Measurements from ENCODE around the gene WNK4.

The WNK4 gene

DNA sequence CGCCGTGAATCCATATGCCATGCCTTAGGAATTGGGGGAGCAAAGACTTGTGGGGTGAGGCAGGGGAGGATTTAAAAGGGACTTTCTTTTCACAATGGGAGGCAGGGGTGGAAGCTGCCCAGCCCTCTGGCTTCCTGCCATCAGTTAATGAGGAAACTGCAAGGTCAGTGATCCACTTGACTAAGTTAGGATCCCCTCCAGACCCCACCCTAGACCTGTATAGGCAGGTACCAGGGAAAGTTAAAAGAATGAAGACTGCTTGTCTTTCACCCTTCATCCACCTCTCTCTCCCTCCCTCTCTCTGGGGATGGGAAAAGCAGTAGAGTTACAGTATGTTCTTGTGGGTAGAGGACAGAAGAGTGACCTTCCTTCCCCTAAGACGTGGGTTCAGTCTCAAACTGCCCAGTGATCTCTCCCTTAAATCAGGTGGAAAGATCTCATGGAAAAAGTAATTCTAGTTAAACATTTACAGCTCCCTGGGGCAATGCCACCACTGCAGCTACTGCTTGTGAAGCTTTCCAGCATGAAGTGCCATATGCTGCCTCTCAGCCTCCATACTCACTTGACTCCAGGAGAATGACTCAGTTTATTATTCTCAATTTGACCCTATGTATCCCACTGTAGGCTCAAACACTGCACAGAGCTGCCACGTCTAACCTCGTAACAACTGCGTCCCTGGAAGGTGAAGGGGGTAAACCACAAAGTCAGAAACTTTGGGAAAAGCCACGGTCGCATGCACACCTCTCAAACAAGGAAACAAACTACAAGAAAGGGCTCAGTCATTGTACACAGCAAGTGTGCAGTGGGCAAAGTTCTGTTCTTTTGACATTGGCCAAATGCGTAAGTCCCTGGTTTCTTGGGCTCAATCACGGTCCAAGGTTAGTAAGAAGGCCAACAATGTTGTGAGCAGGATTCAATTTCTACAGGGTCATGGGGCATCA is 16.9 kb downstream of the WNK4 start:
- DNase-seq (ENCODE audit: low spot score): no peak

DNA sequence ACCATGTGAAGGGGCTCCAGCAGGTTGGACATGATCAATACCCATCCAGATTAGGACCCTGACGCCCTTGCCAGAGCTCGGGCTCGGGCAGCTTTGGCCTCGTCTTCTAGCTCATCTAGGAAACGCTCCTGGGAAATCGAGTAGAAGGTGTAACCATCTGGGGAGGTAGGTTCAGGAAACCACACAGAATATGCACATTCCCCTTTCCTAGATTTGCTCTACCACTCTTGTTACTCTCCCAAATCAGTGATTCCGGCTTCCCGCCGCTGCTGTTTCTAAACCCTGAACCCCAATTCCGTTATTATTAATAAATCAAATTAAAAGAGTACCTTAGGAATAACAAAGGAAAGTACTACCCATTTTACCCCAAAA is 17.6 kb downstream of the WNK4 start:
- DNase-seq (ENCODE audit: low spot score): no peak

DNA sequence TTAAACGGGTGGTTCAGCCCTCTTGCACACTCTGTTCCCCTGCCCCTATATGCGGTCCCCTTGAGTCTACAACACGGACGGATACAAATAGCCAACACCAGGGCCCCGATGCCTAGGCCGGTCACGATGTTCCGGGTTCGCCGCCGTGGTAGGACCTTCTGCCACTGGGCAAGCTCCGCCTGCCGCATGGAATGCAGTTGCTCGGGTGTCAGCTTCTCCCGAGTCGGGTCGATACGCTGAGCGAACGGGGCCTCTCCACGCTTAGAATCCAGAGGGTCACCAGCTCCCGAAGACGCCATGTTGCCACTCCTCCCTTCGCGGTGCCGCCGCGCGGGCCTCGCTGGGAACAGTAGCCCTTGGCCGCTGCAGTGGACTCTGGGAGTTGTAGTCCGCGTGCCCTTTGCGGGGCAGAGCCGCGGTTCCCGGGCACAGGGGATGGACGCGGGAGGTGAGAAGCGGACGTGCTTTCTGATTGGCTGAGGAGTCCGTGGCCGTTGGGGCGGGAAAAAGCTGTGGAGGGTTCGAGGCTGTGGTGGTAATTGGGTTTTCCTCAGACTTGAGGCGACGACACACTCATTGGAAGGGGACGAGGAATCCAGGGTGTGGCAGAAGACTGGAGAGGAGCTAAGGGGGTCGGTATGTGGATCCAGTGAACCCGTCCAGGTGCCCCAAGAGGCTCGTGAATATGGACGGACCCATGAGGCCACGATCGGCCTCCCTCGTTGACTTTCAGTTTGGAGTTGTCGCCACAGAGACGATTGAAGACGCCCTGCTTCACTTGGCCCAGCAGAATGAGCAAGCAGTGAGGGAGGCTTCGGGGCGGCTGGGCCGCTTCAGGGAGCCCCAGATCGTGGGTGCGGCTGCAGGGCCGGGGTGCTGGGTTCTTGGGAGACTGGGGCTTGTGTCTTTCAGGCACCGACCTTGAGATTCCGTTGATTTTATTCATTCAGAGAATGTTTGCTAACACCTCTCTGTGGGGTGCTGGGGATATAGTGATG is 18.3 kb downstream of the WNK4 start, which contains the start of the genes CNTD1 and COA3:
Gene CNTD1, plus strand, starts transcription at position 479 of the 998 bp plus-strand sequence. Its CDS starts 207 bp downstream, at position 686.
Gene COA3, minus strand, starts transcription at position 322 of the 998 bp plus-strand sequence. Its CDS starts 23 bp downstream, at position 299.
- peak; percentile 96 for DNase-seq (ENCODE audit: low spot score)

DNA sequence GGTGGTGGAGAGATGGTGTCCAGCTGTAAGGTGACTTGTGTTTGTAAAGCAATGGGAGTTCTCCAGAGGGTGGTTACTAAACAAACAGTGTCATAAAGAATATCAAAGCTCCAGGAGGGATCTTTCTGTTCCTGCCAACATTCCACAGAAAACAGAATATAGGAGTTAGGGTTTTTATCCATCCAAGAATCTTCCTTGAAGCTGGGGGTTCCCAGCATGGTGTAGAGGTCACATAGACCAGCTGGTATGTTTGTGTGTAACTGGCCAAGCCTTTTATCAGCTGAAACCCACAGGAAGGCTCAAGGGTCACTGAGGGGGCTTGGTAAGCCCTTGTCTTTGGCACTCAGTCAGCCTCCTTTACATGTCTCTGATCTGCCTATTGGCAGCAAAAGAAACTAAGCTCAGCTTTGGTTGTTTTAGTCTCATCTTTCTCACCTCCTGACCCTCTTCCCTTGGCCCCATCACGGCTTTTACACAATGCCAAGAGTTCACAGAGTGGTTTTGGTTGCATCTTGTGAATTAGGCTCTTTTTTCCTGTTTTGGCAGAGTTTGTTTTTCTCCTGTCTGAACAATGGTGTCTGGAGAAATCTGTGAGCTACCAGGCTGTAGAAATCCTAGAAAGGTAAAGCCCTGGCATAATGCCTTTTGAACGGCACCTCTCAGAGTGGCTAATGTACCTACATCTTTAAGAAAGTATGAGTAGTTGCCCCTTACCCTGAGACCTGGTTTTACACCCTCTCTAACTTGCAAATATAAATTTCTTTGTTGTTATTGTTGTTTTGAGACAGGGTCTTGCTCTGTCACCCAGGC is 22.9 kb downstream of the WNK4 start:
- no peak for DNase-seq (ENCODE audit: low spot score)

DNA sequence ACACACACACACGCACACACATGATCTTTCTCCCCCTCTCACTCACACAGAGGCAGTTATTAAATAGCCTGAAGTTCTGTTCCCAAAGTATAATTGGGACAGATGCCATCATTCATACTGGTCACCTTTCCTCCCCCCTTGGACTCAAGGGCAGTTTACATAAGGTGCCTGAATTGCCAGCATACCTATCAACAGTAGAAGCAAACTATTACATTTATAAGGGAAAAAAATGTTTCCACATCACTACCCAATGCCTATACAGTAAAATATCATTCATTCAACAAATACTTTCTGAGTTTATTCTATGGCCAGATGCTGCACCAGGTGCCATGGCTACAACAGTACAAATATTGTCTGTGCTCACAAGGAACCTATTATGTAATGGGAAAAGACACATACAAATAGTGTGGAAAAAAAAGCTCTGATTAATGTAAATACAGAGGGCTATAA is 24.5 kb downstream of the WNK4 start:
- no peak for DNase-seq (ENCODE audit: low spot score)

DNA sequence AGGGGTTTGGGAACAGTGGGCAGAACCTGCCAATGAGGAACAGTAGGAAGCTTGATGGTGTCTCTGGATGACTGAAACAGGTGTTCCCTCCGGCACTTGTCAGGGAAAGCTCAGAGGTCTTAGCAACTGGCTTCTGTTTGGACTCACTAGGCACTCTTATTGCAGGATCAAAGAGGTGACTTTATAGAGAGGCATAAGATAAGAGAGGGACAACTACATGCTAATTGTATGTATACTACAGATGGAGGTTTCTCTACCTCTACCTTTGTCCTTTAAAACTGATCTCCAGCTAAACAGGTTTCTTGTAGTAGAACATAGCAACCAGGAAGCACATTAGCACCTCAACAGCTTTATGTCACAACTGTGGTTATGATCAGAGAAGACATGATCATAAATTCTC is 25.8 kb downstream of the WNK4 start:
- DNase-seq (ENCODE audit: low spot score): no peak

DNA sequence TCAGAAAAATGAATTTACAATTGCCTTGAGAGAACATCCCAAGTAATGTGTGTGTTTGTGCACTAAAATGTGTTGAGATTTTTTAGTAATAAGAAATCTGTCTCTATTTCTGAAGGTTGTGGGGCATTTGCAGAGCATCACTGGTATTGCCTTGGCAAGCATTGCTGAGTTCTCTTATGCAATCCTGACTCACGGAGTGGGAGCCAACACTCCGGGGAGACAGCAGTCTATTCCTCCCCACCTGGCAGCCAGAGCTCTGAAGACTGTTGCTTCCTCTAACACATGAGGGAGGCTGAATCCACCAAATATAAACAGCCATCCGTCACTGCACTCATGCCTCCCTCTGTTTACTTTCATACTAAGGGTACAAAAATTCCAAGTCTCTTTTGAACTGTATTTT is 28.8 kb downstream of the WNK4 start:
- DNase-seq (ENCODE audit: low spot score): no peak

DNA sequence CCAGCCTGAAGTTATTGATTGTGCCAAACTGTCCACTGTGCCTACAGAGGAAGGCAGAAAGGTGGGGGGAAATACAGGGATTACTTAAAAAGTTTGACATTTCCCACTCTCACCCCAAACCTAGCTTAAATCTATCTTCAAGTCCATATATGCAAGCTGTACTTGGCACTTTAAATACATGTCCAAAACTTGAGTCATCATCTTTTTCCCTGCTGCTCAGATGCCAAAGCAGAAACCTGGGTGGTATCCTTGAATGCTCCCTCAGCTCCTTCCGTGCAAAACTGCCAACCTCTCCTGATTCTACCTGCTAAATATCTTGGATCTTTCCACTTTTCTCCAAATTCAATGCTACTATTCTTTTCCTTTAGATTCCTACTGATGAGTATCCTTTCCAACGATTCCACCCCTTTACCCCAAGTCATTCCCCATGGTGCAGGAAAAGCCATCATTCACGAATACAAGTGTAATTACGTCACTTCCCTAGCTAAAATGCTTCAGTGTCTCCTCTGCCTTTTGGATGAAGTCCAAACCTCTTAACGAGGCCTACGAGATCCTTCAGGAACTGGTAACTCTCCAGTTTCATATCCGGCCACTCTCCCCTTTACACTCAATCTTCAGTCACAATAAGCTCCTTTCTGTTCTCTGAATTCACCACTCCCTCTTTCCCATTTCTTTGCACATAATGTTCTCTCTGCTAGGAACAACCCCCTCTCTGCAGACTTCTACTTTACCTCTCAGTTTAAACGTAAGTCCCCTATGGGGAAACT is 34.4 kb downstream of the WNK4 start:
- no peak for DNase-seq (ENCODE audit: low spot score)

DNA sequence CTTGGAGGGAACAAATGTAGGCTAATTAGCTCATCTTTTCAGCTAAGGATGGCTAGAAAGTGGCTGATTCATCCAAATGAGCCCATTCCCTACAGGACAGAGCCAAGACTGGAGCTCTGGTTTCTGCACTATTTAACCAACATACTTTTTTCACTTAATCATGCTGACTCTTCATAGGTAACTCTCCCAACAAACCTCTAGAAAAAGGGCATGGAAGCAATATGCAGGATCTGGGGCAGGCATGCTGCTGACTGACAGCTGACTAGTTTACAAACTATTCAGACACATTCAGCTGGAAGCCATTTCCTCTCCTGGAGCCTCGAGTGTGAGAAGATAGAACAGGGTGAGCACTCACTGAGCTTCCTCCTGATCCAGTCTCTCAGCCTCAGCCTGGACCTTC is 37.5 kb downstream of the WNK4 start:
- DNase-seq (ENCODE audit: low spot score): no peak

DNA sequence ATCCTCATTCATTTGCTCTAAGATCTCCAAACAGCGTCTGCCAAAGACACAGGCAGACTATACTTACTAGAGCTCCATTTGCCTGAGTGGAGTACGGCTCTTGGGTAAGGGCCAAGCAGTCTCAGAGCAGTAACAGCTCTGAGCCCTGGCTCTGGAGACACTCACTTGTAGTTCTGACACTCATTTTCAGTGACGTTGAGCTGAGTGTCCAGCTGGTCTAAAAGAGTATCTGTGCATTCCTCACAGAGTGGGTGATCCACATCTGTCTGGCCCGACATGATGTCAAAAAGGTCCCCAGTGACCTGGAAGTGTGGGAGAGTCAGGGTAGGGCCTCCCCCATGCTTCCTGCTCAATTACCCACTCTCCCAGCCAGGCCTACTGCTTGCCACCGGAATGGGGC is 38.0 kb downstream of the WNK4 start:
- no peak for DNase-seq (ENCODE audit: low spot score)

DNA sequence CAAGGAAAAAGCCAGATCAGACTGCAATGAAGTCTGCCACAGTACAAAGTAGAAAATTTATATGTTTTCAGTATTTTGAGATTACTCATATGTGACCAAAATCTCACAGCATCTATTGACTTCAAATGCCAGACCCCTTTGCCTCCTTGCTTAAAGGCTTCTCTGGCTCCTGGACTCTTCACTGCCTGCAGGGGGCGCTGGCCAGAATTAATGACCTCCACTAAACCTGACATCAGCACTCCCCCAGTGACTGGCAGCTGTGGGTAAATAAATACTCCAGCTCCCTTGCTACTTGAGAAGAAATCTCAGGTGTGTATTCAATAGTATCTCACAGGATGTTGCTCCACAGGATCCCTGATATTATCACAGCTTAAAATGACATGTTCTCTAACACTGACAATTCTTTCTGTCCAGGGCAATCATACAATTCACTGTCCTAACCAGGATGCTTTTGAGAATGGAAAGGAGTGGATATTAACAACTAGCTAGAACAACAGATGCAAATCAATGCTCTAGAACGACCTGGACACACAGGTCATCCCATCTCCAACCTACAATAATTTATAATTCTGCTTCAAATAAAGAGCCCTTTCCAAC is 39.6 kb downstream of the WNK4 start:
- DNase-seq (ENCODE audit: low spot score): peak; percentile 83

DNA sequence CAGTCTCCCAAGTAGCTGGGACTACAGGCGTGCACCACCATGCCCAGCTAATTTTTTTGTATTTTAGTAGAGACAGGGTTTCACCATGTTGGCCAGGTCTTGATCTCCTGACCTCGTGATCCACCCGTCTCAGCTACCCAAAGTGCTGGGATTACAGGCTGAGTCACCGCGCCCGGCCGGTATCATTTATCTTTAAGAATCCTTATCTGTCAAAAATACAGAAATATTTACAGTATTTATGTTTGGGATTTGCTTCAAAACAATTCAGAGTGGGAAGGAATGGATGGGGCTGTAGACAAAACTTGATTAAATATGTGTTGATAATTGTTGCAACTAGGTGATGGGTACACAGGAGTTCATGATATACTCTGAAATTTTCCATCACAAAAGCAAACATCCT is 40.8 kb downstream of the WNK4 start:
- no peak for DNase-seq (ENCODE audit: low spot score)

DNA sequence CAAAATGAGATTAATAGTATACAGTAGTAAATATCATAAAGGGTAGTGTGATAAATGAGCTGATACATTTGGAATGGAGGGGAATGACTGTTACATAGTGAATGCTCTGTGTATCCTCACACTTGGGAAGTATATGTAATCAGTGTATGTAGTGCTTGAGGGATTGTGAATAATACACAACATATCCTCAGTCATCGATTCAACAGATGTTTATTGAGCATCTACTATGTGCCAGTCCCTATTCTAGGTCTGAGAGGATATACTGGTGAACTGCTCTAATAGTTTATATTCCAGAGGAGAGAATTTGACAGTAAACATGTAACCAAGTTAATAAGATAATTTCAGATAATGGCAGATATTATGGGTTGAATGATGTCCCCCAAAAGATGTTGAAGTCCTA is 47.1 kb downstream of the WNK4 start:
- DNase-seq (ENCODE audit: low spot score): no peak

DNA sequence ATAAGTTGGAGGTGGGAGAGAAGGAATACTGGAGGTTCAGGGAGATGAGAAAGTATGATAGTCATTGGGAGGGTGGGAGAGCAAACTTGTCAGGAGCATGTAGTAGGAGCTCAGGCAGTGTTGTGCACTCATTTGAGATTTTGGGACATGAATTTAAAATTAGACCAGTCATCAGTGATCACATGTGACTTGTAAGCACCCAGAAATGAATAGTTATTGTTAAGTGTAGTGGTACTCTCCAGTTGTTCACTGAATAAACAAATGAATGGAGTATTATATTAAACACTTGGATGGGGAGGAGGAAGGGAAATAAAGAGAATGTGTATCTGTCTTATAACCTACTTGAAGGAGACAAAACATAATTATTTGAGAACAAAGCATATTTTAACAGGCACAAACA is 50.6 kb downstream of the WNK4 start:
- DNase-seq (ENCODE audit: low spot score): no peak

DNA sequence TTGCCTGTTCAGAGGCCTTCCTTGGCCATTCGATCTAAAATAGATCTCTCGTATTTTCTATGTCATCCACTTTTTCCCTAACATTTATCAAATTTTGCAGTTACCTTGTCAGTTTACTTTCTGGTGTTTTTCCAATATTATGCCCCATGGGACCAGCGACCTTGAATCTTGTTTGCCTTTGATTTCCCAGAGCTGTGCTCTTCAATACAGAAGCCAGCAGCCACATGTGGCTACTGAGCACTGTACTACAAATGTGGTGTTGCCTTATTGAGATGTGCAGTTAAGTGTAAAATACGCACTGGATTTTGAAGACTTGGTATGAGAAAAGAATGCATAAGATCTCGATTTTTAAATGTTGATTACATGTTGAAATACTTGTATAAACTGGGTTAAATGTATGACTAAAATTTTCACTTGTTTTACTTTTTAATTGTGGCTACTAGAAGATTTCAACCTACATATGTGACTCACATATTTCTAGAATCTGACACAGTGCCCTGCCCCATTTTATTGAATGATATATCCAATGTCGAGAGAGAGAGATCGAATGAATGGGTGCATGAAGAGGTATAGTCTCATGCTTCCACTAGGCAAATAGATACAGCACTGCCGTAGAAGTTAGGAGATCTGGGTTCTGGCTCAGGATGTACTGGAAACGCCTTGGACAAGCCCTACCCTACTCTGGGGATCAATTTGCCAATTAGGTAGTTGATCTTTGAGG is 52.0 kb downstream of the WNK4 start:
- no peak for DNase-seq (ENCODE audit: low spot score)

DNA sequence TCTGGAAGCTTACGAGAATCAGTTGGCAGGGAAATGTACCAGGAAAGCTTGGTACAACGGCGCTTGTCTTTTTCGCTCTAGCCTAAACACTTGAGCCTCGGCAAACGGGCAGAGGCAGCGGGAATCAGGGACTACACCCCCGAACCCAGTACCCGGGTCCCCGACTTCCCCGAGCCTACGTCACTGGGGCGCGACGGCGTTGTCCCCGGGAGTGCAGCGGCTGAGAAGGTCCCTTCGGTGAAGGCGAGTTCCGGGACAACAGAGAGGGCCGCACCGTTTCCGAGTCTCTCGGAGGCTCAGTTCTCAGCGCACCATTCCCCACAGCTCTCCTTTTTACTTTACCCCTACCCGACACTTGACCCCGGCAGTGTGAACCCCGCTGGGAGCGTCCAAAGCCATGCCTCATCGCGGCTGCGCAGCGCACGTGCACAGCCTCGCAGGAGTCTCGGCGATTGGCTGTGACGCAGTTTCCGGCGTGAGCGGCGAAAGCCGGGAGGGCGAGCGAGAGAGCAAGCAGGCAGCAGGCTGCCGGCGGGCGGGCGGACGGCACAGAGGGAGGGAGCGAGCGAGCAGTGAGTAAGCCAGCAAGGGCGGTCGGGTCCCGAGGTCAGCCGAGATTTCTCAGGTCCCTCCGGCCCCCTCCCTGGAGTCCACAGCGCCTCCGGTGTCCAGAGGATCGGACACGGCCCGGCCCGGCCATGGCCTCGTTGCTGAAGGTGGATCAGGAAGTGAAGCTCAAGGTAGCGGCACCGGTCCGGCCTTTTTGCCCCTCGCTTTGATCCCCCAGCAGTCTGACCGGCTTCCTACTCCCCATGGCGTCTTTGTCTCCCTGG is 52.7 kb downstream of the WNK4 start, which contains the start of gene PSME3:
Gene PSME3, plus strand, starts transcription at position 464 of the 833 bp plus-strand sequence. Its CDS starts 235 bp downstream, at position 699.
- peak; percentile 98 for DNase-seq (ENCODE audit: low spot score)

DNA sequence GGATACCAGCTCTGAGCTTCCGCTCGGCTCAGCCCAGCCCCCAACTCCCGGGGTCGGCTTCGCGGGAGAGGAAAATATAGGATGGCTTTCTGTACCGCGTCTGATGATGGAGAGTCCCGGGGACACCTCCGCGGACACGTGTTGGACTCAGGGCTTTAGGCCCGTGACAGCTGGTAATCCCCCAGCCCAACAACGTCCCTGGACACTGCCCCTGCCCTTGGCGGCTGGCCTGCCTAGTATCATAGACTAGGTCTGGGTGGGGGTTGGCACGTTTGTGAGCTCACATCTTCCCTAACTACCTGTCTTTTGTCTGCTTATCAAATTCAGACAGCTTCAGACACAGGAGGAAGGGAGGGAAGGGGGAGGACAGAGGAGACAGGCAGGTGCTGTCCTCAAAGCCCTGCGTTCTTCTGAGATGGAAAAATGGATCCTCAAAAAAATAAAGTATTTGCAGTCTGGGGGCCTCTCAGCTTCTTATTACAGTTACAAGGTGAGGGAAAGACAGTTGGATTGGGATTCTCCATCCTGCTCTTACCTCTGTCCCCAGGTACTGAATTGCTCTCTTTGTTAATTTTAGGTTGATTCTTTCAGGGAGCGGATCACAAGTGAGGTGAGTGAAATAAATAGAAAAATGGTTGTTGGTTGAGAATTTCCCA is 53.5 kb downstream of the WNK4 start:
- no peak for DNase-seq (ENCODE audit: low spot score)

DNA sequence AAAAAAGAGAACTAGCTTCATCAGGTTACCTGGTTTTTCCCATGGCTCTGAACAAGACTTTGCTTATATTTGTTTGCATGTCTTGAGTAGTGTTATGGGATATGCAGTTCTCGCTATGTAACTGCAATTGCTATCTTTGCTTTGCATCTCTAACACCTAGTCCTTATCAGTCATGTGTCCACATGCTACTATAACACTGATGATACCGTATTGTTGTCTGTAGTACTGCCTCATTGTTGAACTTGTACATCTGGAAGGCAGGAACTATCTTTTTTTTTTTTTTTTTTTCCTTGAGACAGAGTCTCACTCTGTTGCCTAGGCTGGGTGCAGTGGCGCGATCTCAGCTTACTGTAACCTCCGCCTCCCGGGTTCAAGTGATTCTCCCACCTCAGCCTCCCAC is 55.3 kb downstream of the WNK4 start:
- no peak for DNase-seq (ENCODE audit: low spot score)
